D721Med (cell line): Measurements from ENCODE around the gene GTF2H3.

Experiments used
- DNase-seq: peaks from one replicate; pipeline ENCODE4 v3.0.0; 2011; ENCODE audit warnings: low spot score; ENCODE audit not compliant: insufficient read length
- FAIRE-seq: peaks from 2 replicates; lab custom pipeline; 2011; peaks lifted over from hg19 to GRCh38; lab: Jason Lieb, UNC
- CTCF ChIP-seq: IDR thresholded peaks from 2 replicates; pipeline ENCODE4 v1.5.1; 2012; ENCODE audit warnings: mild to moderate bottlenecking, control low read depth; ENCODE audit not compliant: insufficient read depth; ENCODE audit errors: missing control alignments

GTF2H3 gene

DNA sequence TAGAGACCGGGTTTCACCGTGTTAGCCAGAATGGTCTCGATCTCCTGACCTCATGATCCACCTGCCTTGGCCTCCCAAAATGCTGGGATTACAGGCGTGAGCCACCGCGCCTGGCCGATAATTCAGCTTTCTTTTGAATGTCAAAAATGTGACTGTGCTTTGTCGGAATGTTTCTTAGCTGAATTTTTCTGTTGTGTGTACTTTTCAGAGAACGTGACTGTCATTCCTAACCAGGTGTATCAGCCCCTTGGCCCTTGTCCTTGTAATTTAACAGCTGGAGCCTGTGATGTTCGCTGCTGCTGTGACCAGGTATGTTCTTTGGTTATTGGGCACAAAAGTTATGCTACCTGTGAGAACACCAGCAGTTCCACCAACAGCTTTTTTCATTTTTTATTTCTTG, 45.4 kb downstream of the GTF2H3 start:
- no peak for FAIRE-seq
- no peak for DNase-seq
- no peak for TF ChIP-seq CTCF

GRCh38 chr12:123681605-123682004, 48.0 kb downstream of the GTF2H3 start:
- no peak for TF ChIP-seq CTCF
- FAIRE-seq (no peak), DNase-seq (no peak)

- DNase-seq (no peak), FAIRE-seq (no peak)
- no peak for TF ChIP-seq CTCF
Measured at GRCh38 chr12:123683964-123684363, 50.3 kb downstream of the GTF2H3 start.

GRCh38 chr12:123686636-123687190, 53.1 kb downstream of the GTF2H3 start:
- no peak for TF ChIP-seq CTCF
- DNase-seq (no peak), FAIRE-seq (no peak)

DNA sequence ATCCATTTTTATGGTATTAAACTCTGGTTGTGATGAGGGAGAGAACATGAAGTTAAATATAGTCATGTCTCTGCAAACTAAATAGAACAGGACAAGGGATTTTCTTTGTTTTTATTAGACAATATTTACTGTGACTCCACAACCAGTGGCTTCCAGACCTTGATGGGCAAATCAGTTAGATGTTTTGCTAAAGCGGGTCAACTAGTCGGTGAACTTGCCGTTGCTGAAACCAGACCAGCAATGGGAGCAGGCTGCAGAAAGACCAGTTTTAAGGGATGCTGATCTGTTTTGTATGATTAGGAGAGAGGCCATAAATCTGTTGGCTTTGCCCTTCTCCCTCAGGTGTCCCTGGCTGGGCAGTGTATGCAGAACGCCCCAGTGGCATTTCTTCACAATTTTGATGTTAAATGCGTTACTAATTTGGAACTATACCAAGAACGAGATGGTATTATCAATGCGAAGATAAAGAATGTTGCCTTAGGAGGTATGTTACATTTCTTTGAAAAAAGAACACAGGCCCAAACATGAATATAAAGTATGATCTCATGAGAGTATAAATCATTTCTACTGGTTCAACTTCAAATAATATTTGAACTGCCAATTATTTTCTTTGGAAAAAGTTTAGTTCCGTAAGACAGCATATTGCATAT, 56.7 kb downstream of the GTF2H3 start:
- no peak for TF ChIP-seq CTCF
- no peak for FAIRE-seq
- no peak for DNase-seq

DNA sequence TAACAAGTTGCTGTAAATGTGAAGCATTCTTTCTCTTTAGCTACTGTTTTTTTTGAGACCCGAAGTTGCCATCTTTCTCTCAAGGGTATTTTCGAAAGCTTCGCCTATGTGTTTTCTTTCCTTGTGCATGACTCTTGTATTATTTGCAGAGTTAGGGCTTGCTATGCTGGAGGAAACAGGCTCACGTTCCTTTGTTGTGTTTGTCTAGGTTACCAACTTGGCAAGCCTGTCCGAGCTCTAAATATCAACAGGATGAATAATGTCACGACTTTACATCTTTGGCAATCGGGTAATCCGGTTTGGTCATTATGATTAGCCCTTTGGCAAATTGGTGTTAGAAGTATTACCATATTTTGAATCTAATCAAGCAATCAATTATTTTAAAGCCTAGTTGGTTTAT, 62.6 kb downstream of the GTF2H3 start:
- TF ChIP-seq CTCF: no peak
- DNase-seq: no peak
- no peak for FAIRE-seq

- DNase-seq (no peak), FAIRE-seq (no peak)
- TF ChIP-seq CTCF: no peak
Measured at GRCh38 chr12:123696646-123697045, 63.0 kb downstream of the GTF2H3 start.
